ENCODE data around the gene TTLL11. TPM values are rescaled to one million over a fixed set of nuclear protein-coding genes. Genes with fewer than 3 reads are reported as not detected.
A peak's percentile ranks its signal among the peaks of the same experiment; 100 is the strongest.

TTLL11 gene
- total and polyA plus RNA-seq, 2 experiments from 2014 or later = 5.1 to 6.3 TPM

- Histone ChIP-seq H3K79me2 (ENCODE audit: insufficient read depth) (no peaks in the 10 kb centered on the region), H4K20me1 (ENCODE audit: insufficient read depth) (no peaks in the 10 kb centered on the region), H3K27me3 (replicated peaks; ENCODE audit: insufficient read depth) (no peaks in the 10 kb centered on the region), H3K4me3 (peak overlapping the region; percentile 68), H3K27ac (no peak overlapping the region), H3K4me1 (ENCODE audit: insufficient read depth) (peaks cover 12% of the 10 kb centered on the region), H3K36me3 (ENCODE audit: low read depth) (no peaks in the 10 kb centered on the region), H3K9ac (peak overlapping the region; percentile 60), H2AFZ (peak overlapping the region; percentile 95), H3K9me3 (ENCODE audit: low read depth) (no peaks in the 10 kb centered on the region), H3K4me2 (ENCODE audit: unreplicated experiment) (peak overlapping the region; percentile 92), H3K9me2 (ENCODE audit: insufficient read depth) (no peaks in the 10 kb centered on the region), H3F3A (ENCODE audit: insufficient read depth) (no peaks in the 10 kb centered on the region)
- TF ChIP-seq EZH2phosphoT487 (IDR thresholded peaks at IDR 0.05; ENCODE audit: insufficient read depth, low read depth) (no peak), EZH2 (IDR thresholded peaks at IDR 0.05; ENCODE audit: insufficient read depth, poor library complexity, severe bottlenecking) (no peak)
- DNase-seq = peak; percentile 76
- WGBS, 2 experiments (ENCODE audit: low coverage in 1 of 2, low lambda C conversion rate in 2 of 2, missing lambda C conversion rate in 2 of 2) = 4 to 7% methylated on average over 59 to 61 of the region's 64 CpGs
- in situ Hi-C loops (cut with MboI) = loop anchor here (10.0 kb wide), 2 partner anchors 228 to 698 kb away; partner anchors contain the start of gene PDCL
These were observed 33.5 kb upstream of the TTLL11 start for GRCh38 chr9:122126331-122127261.

- peak overlapping the region; percentile 92 for H3K4me2 ChIP-seq (ENCODE audit: unreplicated experiment)
- H3K9ac ChIP-seq = no peak overlapping the region
- peak overlapping the region; percentile 95 for H2AFZ ChIP-seq
- in situ Hi-C loops (cut with MboI) = loop anchor here (10.0 kb wide), 2 partner anchors 229 to 699 kb away; partner anchors contain the start of gene PDCL
- WGBS, 2 experiments (ENCODE audit: low coverage in 1 of 2, low lambda C conversion rate in 2 of 2, missing lambda C conversion rate in 2 of 2) = 38% methylated on average over 18 to 21 of the region's 21 CpGs
- no peaks in the 10 kb centered on the region for H3K79me2 ChIP-seq (ENCODE audit: insufficient read depth)
- H3K4me3 ChIP-seq = peak overlapping the region; percentile 68
- no peaks in the 10 kb centered on the region for H3K9me2 ChIP-seq (ENCODE audit: insufficient read depth)
- no peak overlapping the region for H3K27ac ChIP-seq
- no peaks in the 10 kb centered on the region for H3K27me3 ChIP-seq (replicated peaks; ENCODE audit: insufficient read depth)
- H3F3A ChIP-seq (ENCODE audit: insufficient read depth) = no peaks in the 10 kb centered on the region
- peaks cover 12% of the 10 kb centered on the region for H3K4me1 ChIP-seq (ENCODE audit: insufficient read depth)
- TF ChIP-seq EZH2phosphoT487 (IDR thresholded peaks at IDR 0.05; ENCODE audit: insufficient read depth, low read depth) (no peak), EZH2 (IDR thresholded peaks at IDR 0.05; ENCODE audit: insufficient read depth, poor library complexity, severe bottlenecking) (no peak)
- H4K20me1 ChIP-seq (ENCODE audit: insufficient read depth) = no peaks in the 10 kb centered on the region
- peak; percentile 52 for DNase-seq
- H3K9me3 ChIP-seq (ENCODE audit: low read depth) = no peaks in the 10 kb centered on the region
- no peaks in the 10 kb centered on the region for H3K36me3 ChIP-seq (ENCODE audit: low read depth)
These were observed 32.6 kb upstream of the TTLL11 start for GRCh38 chr9:122125509-122126330.

GRCh38 chr9:122125158-122125508 is 32.0 kb upstream of the TTLL11 start:
- 1 to 2% methylated on average over 8 of the region's 8 CpGs for WGBS, 2 experiments (ENCODE audit: low coverage in 1 of 2, low lambda C conversion rate in 2 of 2, missing lambda C conversion rate in 2 of 2)
- DNase-seq = peak; percentile 90
- in situ Hi-C loops (cut with MboI) = loop anchor here (10.0 kb wide), 2 partner anchors 230 to 700 kb away; partner anchors contain the start of gene PDCL
- H3K27ac ChIP-seq = no peak overlapping the region
- no peaks in the 10 kb centered on the region for H3K27me3 ChIP-seq (replicated peaks; ENCODE audit: insufficient read depth)
- no peaks in the 10 kb centered on the region for H3K79me2 ChIP-seq (ENCODE audit: insufficient read depth)
- H3K9me3 ChIP-seq (ENCODE audit: low read depth) = no peaks in the 10 kb centered on the region
- no peak for TF ChIP-seq EZH2phosphoT487 (IDR thresholded peaks at IDR 0.05; ENCODE audit: insufficient read depth, low read depth)
- no peaks in the 10 kb centered on the region for H3K9me2 ChIP-seq (ENCODE audit: insufficient read depth)
- no peak overlapping the region for H3K4me2 ChIP-seq (ENCODE audit: unreplicated experiment)
- H2AFZ ChIP-seq = no peak overlapping the region
- H3K4me1 ChIP-seq (ENCODE audit: insufficient read depth) = peaks cover 12% of the 10 kb centered on the region
- H3F3A ChIP-seq (ENCODE audit: insufficient read depth) = no peaks in the 10 kb centered on the region
- no peaks in the 10 kb centered on the region for H4K20me1 ChIP-seq (ENCODE audit: insufficient read depth)
- no peaks in the 10 kb centered on the region for H3K36me3 ChIP-seq (ENCODE audit: low read depth)
- no peak overlapping the region for H3K9ac ChIP-seq
- no peak overlapping the region for H3K4me3 ChIP-seq

GRCh38 chr9:122124528-122124927 is 31.4 kb upstream of the TTLL11 start:
- Histone ChIP-seq H2AFZ (no peak overlapping the region), H3K79me2 (ENCODE audit: insufficient read depth) (no peaks in the 10 kb centered on the region), H3K9ac (no peak overlapping the region), H3K4me3 (no peak overlapping the region), H3K9me3 (ENCODE audit: low read depth) (no peaks in the 10 kb centered on the region), H3K4me1 (ENCODE audit: insufficient read depth) (peaks cover 12% of the 10 kb centered on the region), H3K9me2 (ENCODE audit: insufficient read depth) (no peaks in the 10 kb centered on the region), H3K27ac (no peak overlapping the region), H3K36me3 (ENCODE audit: low read depth) (no peaks in the 10 kb centered on the region), H3K4me2 (ENCODE audit: unreplicated experiment) (no peak overlapping the region), H3K27me3 (replicated peaks; ENCODE audit: insufficient read depth) (no peaks in the 10 kb centered on the region), H3F3A (ENCODE audit: insufficient read depth) (no peaks in the 10 kb centered on the region), H4K20me1 (ENCODE audit: insufficient read depth) (no peaks in the 10 kb centered on the region)
- TF ChIP-seq EZH2phosphoT487 (IDR thresholded peaks at IDR 0.05; ENCODE audit: insufficient read depth, low read depth) (no peak), EZH2 (IDR thresholded peaks at IDR 0.05; ENCODE audit: insufficient read depth, poor library complexity, severe bottlenecking) (no peak)
- 44 to 47% methylated on average over 7 of the region's 7 CpGs for WGBS, 2 experiments (ENCODE audit: low coverage in 1 of 2, low lambda C conversion rate in 2 of 2, missing lambda C conversion rate in 2 of 2)
- DNase-seq = no peak
- in situ Hi-C loops (cut with MboI) = loop anchor here (5.0 to 10.0 kb wide), 3 partner anchors 230 to 700 kb away; partner anchors contain the start of gene PDCL
